HL-60 (cell line): ENCODE results near the gene CRYGS.

Source experiments
- CTCF ChIP-seq: IDR thresholded peaks from one replicate; pipeline ENCODE4 v1.5.1; 2011; ENCODE audit warnings: low read length, control low read depth, inconsistent platforms; ENCODE audit not compliant: insufficient read depth
- GABPA ChIP-seq: IDR thresholded peaks from 2 replicates; pipeline ENCODE4 v1.6.1; 2012; ENCODE audit warnings: low read depth
- POLR2AphosphoS5 ChIP-seq: IDR thresholded peaks from 2 replicates; pipeline ENCODE4 v1.6.1; 2012; ENCODE audit warnings: low read depth
- REST ChIP-seq: IDR thresholded peaks from 2 replicates; pipeline ENCODE4 v1.6.1; 2012; ENCODE audit warnings: low read depth; ENCODE audit not compliant: insufficient replicate concordance
- SPI1 ChIP-seq: IDR thresholded peaks from 2 replicates; pipeline ENCODE4 v1.6.1; 2012; ENCODE audit warnings: low read depth, mild to moderate bottlenecking, borderline replicate concordance

DNA sequence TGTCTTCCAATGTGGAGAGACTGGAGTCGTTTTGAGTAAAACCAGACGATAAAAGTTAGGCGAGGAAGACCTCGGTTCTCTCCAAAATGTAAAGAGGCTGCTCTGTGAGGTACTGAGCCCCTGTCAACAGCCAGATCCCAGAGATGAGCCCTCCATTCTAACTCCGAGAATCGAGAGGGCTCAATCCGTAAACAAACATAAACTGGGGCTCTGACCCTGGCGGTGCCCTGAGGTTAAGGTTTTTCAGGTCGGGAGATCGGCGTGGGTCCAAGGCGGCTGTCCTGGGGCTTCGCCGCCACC is 22.5 kb upstream of the CRYGS start:
- TF ChIP-seq CTCF (no peak), POLR2AphosphoS5 (no peak), SPI1 (no peak), REST (no peak), GABPA (no peak)
